Activated CD4-positive, alpha-beta T cell treated with anti-CD3 and anti-CD28 coated beads for 48 hours (primary cell): ENCODE measurements around the gene S100A7A.
A peak's percentile ranks its signal among the peaks of the same experiment; 100 is the strongest.
"Not testable (repeated sequence)": the region's sequence is repeated elsewhere in the genome, so short reads cannot be mapped to it uniquely, and the experiment has no call there.

Experiments
- DNase-seq: peaks from one replicate; pipeline ENCODE4 v3.0.0-alpha.2; 2020

The S100A7A gene

GRCh38 chr1:153395776-153396175, 20.5 kb upstream of the S100A7A start:
- no peak for DNase-seq

- no peak for DNase-seq
Observed at GRCh38 chr1:153396461-153396860, 19.9 kb upstream of the S100A7A start.

- DNase-seq: no peak
Observed at GRCh38 chr1:153397051-153397923, 19.0 kb upstream of the S100A7A start.

- no peak for DNase-seq
Observed at GRCh38 chr1:153397924-153398651, 18.2 kb upstream of the S100A7A start.

- DNase-seq: no peak
Observed at GRCh38 chr1:153399401-153400055, 16.8 kb upstream of the S100A7A start.

- DNase-seq: no peak
Observed at GRCh38 chr1:153400244-153400643, 16.1 kb upstream of the S100A7A start.

- DNase-seq: no peak
Observed at GRCh38 chr1:153401461-153401860, 14.9 kb upstream of the S100A7A start.

GRCh38 chr1:153402226-153402625, 14.1 kb upstream of the S100A7A start:
- DNase-seq: no peak

- DNase-seq: no peak
Observed at GRCh38 chr1:153403421-153404085, 12.8 kb upstream of the S100A7A start.

- no peak for DNase-seq
Observed at GRCh38 chr1:153404086-153404635, 12.2 kb upstream of the S100A7A start.

GRCh38 chr1:153404768-153405167, 11.6 kb upstream of the S100A7A start:
- DNase-seq: peak; percentile 83

- not testable (repeated sequence) for DNase-seq
Observed at GRCh38 chr1:153405825-153406599, 10.3 kb upstream of the S100A7A start.

- not testable (repeated sequence) for DNase-seq
Observed at GRCh38 chr1:153407274-153407673, 9.0 kb upstream of the S100A7A start.

GRCh38 chr1:153413961-153414360, 2.4 kb upstream of the S100A7A start:
- DNase-seq: not testable (repeated sequence)

- no peak for DNase-seq
Observed at GRCh38 chr1:153417136-153417888, 992 bp downstream of the S100A7A start.

GRCh38 chr1:153418758-153419435, 2.6 kb downstream of the S100A7A start:
- DNase-seq: not testable (repeated sequence)

- not testable (repeated sequence) for DNase-seq
Observed at GRCh38 chr1:153419436-153419793, 3.1 kb downstream of the S100A7A start.

- DNase-seq: no peak
Observed at GRCh38 chr1:153420306-153420705, 4.0 kb downstream of the S100A7A start.

GRCh38 chr1:153422450-153423068, 6.2 kb downstream of the S100A7A start:
- peak; percentile 72 for DNase-seq

- no peak for DNase-seq
Observed at GRCh38 chr1:153426809-153427208, 10.5 kb downstream of the S100A7A start.
